HEK293 (cell line): ENCODE data around the gene CASP6.

Experiments used
- CTCF ChIA-PET: fragments of 350-600 bp; formaldehyde crosslinking; extraction: SDS; loops from one replicate; lab custom pipeline; 2021; ENCODE audit warnings: antibody characterized with exemption; lab: Yijun Ruan, JAX
- POLR2A ChIA-PET: fragments of 300-600 bp; formaldehyde crosslinking; extraction: SDS; loops from one replicate; lab custom pipeline; 2020; ENCODE audit warnings: antibody characterized with exemption, inconsistent platforms; lab: Yijun Ruan, JAX
- H3K27ac ChIP-seq: fragments of 200-500 bp; sonication (Bioruptor generic); 2 replicates; pipeline ENCODE4 v1.5.1; 2014; ENCODE audit warnings: low read depth, low read length, control low read depth, inconsistent platforms; ENCODE audit errors: extremely low read depth
- H3K36me3 ChIP-seq, 2 experiments: fragments of 200-500 bp in 1 of 2; sonication (Bioruptor generic) in 1 of 2; 1 replicate in 1 of 2; 2 replicates in 1 of 2; pipeline ENCODE4 v1.5.1; 2014 to 2017; ENCODE audit warnings: inconsistent platforms in 2 of 2, low read length in 2 of 2; ENCODE audit not compliant: control insufficient read depth in 2 of 2, insufficient read depth in 1 of 2
- H3K4me1 ChIP-seq: fragments of 200-500 bp; sonication (Bioruptor generic); 2 replicates; pipeline ENCODE4 v1.5.1; 2014; ENCODE audit warnings: mild to moderate bottlenecking, low read length, inconsistent platforms; ENCODE audit not compliant: control insufficient read depth, insufficient read depth
- H3K4me3 ChIP-seq: 2 replicates; pipeline ENCODE4 v1.5.1; 2011; ENCODE audit warnings: low read depth, mild to moderate bottlenecking, control low read depth, low read length, moderate library complexity
- H3K9me3 ChIP-seq: fragments of 200-500 bp; sonication (Bioruptor generic); 2 replicates; pipeline ENCODE4 v1.5.1; 2014; ENCODE audit warnings: low read depth, low read length, inconsistent platforms; ENCODE audit not compliant: control insufficient read depth, insufficient read depth
- HOXA7 ChIP-seq: sonication (generic); formaldehyde crosslinking; IDR thresholded peaks from 2 replicates; pipeline ENCODE4 v1.8.1; 2022; ENCODE audit warnings: missing genetic modification reagents, borderline replicate concordance
- IKZF3 ChIP-seq: fragments of 450-650 bp; IDR thresholded peaks from 2 replicates; pipeline ENCODE4 v1.5.0; 2018; ENCODE audit warnings: missing biosample characterization, mild to moderate bottlenecking, missing genetic modification characterization, moderate library complexity
- KLF1 ChIP-seq: fragments of 450-650 bp; formaldehyde crosslinking; IDR thresholded peaks from 2 replicates; pipeline ENCODE4 v1.5.1; 2016; ENCODE audit warnings: missing biosample characterization, missing genetic modification characterization
- KLF8 ChIP-seq: fragments of 450-650 bp; formaldehyde crosslinking; IDR thresholded peaks from 2 replicates; pipeline ENCODE4 v1.5.1; 2016; ENCODE audit warnings: missing biosample characterization, missing genetic modification characterization
- MEIS1 ChIP-seq: sonication (generic); formaldehyde crosslinking; IDR thresholded peaks from 2 replicates; pipeline ENCODE4 v1.8.1; 2022; ENCODE audit warnings: missing genetic modification reagents, mild to moderate bottlenecking, borderline replicate concordance
- PRDM1 ChIP-seq: fragments of 450-650 bp; formaldehyde crosslinking; IDR thresholded peaks from 2 replicates; pipeline ENCODE4; 2016; ENCODE audit warnings: missing biosample characterization, missing genetic modification characterization
- TSHZ1 ChIP-seq: fragments of 450-650 bp; formaldehyde crosslinking; IDR thresholded peaks from 2 replicates; pipeline ENCODE4 v1.5.1; 2016; ENCODE audit warnings: missing biosample characterization, missing genetic modification characterization, borderline replicate concordance
- ZBTB7A ChIP-seq: fragments of 450-650 bp; formaldehyde crosslinking; IDR thresholded peaks from 2 replicates; pipeline ENCODE4 v1.5.1; 2016; ENCODE audit warnings: low read depth, missing biosample characterization, missing genetic modification characterization
- ZFP3 ChIP-seq: fragments of 450-650 bp; formaldehyde crosslinking; IDR thresholded peaks from 2 replicates; pipeline ENCODE4 v1.5.1; 2016; ENCODE audit warnings: low read depth, missing biosample characterization, missing genetic modification characterization
- ZNF157 ChIP-seq: fragments of 450-650 bp; formaldehyde crosslinking; IDR thresholded peaks from 2 replicates; pipeline ENCODE4 v1.5.1; 2016; ENCODE audit warnings: missing biosample characterization, missing genetic modification characterization
- ZNF239 ChIP-seq: fragments of 450-650 bp; formaldehyde crosslinking; IDR thresholded peaks from 2 replicates; pipeline ENCODE4 v1.5.1; 2016; ENCODE audit warnings: missing biosample characterization, missing genetic modification characterization
- ZNF280D ChIP-seq: fragments of 450-650 bp; formaldehyde crosslinking; IDR thresholded peaks from 2 replicates; pipeline ENCODE4 v1.5.1; 2016; ENCODE audit warnings: missing biosample characterization, missing genetic modification characterization
- ZNF354C ChIP-seq: fragments of 450-650 bp; formaldehyde crosslinking; IDR thresholded peaks from 2 replicates; pipeline ENCODE4 v1.5.1; 2016; ENCODE audit warnings: missing biosample characterization, missing genetic modification characterization, low read depth, borderline replicate concordance
- ZNF394 ChIP-seq: fragments of 450-650 bp; formaldehyde crosslinking; IDR thresholded peaks from 2 replicates; pipeline ENCODE4 v1.5.1; 2016; ENCODE audit warnings: missing biosample characterization, missing genetic modification characterization, mild to moderate bottlenecking, moderate library complexity, borderline replicate concordance
- ZNF48 ChIP-seq: fragments of 450-650 bp; formaldehyde crosslinking; IDR thresholded peaks from 2 replicates; pipeline ENCODE4 v1.5.1; 2016; ENCODE audit warnings: missing biosample characterization, missing genetic modification characterization
- ZNF501 ChIP-seq: fragments of 450-650 bp; formaldehyde crosslinking; IDR thresholded peaks from 2 replicates; pipeline ENCODE4 v1.5.1; 2016; ENCODE audit warnings: missing biosample characterization, missing genetic modification characterization
- ZNF596 ChIP-seq: fragments of 450-650 bp; IDR thresholded peaks from 2 replicates; pipeline ENCODE4 v1.5.0; 2018; ENCODE audit warnings: missing biosample characterization, mild to moderate bottlenecking, missing genetic modification characterization, moderate library complexity
- ZNF629 ChIP-seq: fragments of 450-650 bp; formaldehyde crosslinking; IDR thresholded peaks from 2 replicates; pipeline ENCODE4 v1.5.1; 2017; ENCODE audit warnings: missing biosample characterization, missing genetic modification characterization
- ZSCAN4 ChIP-seq: fragments of 450-650 bp; formaldehyde crosslinking; IDR thresholded peaks from 2 replicates; pipeline ENCODE4 v1.5.1; 2017; ENCODE audit warnings: missing biosample characterization, missing genetic modification characterization
- ZXDB ChIP-seq: fragments of 450-650 bp; formaldehyde crosslinking; IDR thresholded peaks from 2 replicates; pipeline ENCODE4 v1.5.1; 2016; ENCODE audit warnings: missing biosample characterization, missing genetic modification characterization
- TF ChIP-seq, protein P1 (sequence below): fragments of 450-650 bp; formaldehyde crosslinking; IDR thresholded peaks from 2 replicates; pipeline ENCODE4; 2016; ENCODE audit warnings: missing biosample characterization, missing genetic modification characterization

Gene CASP6

GRCh38 chr4:109722357-109722756, 19.1 kb upstream of the CASP6 start (continued):
- TF ChIP-seq ZBTB7A (tag by site-specific recombination) = no peak

DNA sequence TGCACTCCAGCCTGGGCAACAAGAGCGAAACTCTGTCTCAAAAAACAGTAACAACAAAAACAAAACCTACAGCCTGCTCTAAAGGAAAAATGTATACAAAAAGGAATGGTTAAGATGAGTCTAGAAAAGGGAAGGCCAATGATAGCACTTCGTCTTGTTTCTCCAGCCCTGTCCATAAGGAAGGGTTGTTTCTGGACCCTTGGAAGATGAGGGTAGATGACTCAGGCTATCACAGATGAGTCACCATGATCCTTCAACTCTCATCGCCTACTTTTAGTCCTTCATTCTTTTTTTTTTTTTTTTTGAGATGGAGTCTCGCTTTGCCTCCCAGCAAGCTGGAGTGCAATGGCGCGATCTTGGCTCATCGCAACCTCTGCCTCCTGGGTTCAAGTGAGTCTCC, 17.8 kb upstream of the CASP6 start:
- peaks cover 6 to 31% of the 10 kb centered on the region in 2 experiments; a peak in 2 of 3 replicates for H3K36me3 ChIP-seq
- CTCF ChIA-PET = interaction anchor here (0.6 kb wide), 1 partner anchor 108 kb away, joined by 3 read pairs; no protein-coding TSS in a partner anchor
- H3K4me1 ChIP-seq = no peaks in the 10 kb centered on the region
- no peak overlapping the region for H3K4me3 ChIP-seq
- TF ChIP-seq ZNF629 (tag by site-specific recombination) = no peak
- TF ChIP-seq ZNF280D (tag by site-specific recombination) = no peak
- no peak for TF ChIP-seq ZSCAN4 (tag by site-specific recombination)
- TF ChIP-seq HOXA7 (CRISPR knock-in tag) = no peak
- no peak for TF ChIP-seq ZNF48 (tag by site-specific recombination)
- no peak for TF ChIP-seq ZXDB (tag by site-specific recombination)
- no peak for TF ChIP-seq ZNF157
- TF ChIP-seq PRDM1 (tag by site-specific recombination) = no peak
- TF ChIP-seq ZNF596 = no peak
- TF ChIP-seq MEIS1 (CRISPR knock-in tag) = no peak
- TF ChIP-seq ZFP3 (tag by site-specific recombination) = no peak
- TF ChIP-seq, protein P1, sequence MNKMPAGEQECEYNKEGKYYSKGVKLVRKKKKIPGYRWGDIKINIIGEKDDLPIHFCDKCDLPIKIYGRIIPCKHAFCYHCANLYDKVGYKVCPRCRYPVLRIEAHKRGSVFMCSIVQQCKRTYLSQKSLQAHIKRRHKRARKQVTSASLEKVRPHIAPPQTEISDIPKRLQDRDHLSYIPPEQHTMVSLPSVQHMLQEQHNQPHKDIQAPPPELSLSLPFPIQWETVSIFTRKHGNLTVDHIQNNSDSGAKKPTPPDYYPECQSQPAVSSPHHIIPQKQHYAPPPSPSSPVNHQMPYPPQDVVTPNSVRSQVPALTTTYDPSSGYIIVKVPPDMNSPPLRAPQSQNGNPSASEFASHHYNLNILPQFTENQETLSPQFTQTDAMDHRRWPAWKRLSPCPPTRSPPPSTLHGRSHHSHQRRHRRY = no peak
- no peaks in the 10 kb centered on the region for H3K9me3 ChIP-seq
- POLR2A ChIA-PET = no interaction called here
- no peak overlapping the region for H3K27ac ChIP-seq

DNA sequence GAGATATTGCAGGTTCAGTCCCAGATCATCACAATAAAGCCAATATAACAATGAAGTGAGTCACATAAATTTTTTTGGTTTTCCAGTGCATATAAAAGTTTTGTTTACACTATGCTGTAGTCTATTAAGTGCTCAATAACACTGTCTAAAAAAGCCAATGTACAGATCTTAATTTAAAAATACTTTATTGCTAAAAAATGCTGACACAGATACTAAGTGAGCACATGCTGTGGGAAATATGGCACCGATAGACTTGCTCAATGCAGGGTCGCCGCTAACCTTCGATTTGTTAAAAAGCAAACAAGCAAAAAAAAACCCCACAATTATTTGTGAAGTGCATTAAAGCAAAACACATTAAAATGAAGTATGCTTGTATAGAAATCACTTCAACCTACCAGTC, 16.4 kb upstream of the CASP6 start:
- Histone ChIP-seq H3K9me3 (no peaks in the 10 kb centered on the region), H3K4me1 (no peaks in the 10 kb centered on the region), H3K36me3 (peaks cover 13 to 29% of the 10 kb centered on the region in 2 experiments), H3K27ac (no peak overlapping the region), H3K4me3 (no peak overlapping the region)
- CTCF ChIA-PET = no interaction called here
- POLR2A ChIA-PET = no interaction called here
- no peak for TF ChIP-seq ZNF280D (tag by site-specific recombination)
- TF ChIP-seq ZNF501 (tag by site-specific recombination) = no peak
- TF ChIP-seq KLF1 = no peak
- no peak for TF ChIP-seq KLF8 (tag by site-specific recombination)
- no peak for TF ChIP-seq ZNF239 (tag by site-specific recombination)
- TF ChIP-seq TSHZ1 = no peak
- TF ChIP-seq ZNF354C (tag by site-specific recombination) = no peak
- TF ChIP-seq ZFP3 (tag by site-specific recombination) = no peak
- no peak for TF ChIP-seq IKZF3 (tag by site-specific recombination)
- no peak for TF ChIP-seq ZNF394 (tag by site-specific recombination)
